ENCODE results near the gene RMRP. TPM values are rescaled to one million over a fixed set of nuclear protein-coding genes. Genes with fewer than 3 reads are reported as not detected.

Gene RMRP
- polyA plus RNA-seq, 1 donor (not counting 4 experiments of a cell fraction or from before 2014, with no cell fraction given), result 21.6 TPM

- dilution Hi-C loops (cut with MboI; ENCODE audit: extremely low pct_ligation_motif_present, low sequenced_read_pairs), result no loop called here
- Histone ChIP-seq H3K4me2 (ENCODE audit: control insufficient read depth, extremely low read depth, insufficient read depth, low read depth, low read length) (no peak overlapping the region), H2AFZ (ENCODE audit: control insufficient read depth, low read length) (no peak overlapping the region), H3K9me3 (ENCODE audit: control insufficient read depth, low read depth, low read length) (no peaks in the 10 kb centered on the region), H3K9ac (ENCODE audit: control insufficient read depth, extremely low read depth, insufficient read depth, low read length) (no peak overlapping the region), H4K20me1 (ENCODE audit: control insufficient read depth, extremely low read depth, insufficient read depth, low read length) (peaks cover 3% of the 10 kb centered on the region), H3K4me3 (ENCODE audit: control insufficient read depth in 2 of 3, extremely low read depth in 1 of 3, insufficient read depth in 2 of 3, low read depth in 1 of 3, low read length in 3 of 3) (no peak overlapping the region), H3K27me3 (ENCODE audit: control insufficient read depth, extremely low read depth, insufficient read depth, low read length) (no peaks in the 10 kb centered on the region), H3K36me3 (ENCODE audit: control insufficient read depth in 2 of 2, extremely low read depth in 1 of 2, insufficient read depth in 2 of 2, low read length in 2 of 2) (peaks cover 6% of the 10 kb centered on the region in 2 experiments), H3K9me1 (ENCODE audit: control insufficient read depth, extremely low read depth, insufficient read depth, low read length) (no peaks in the 10 kb centered on the region), H3K27ac (ENCODE audit: control insufficient read depth, insufficient read depth, low read length) (no peak overlapping the region), H3K4me1 (ENCODE audit: control insufficient read depth, extremely low read depth, insufficient read depth, low read length) (peaks cover 16% of the 10 kb centered on the region), H3K79me2 (ENCODE audit: control insufficient read depth, insufficient read depth, low read length) (no peaks in the 10 kb centered on the region)
- TF ChIP-seq, protein P1, sequence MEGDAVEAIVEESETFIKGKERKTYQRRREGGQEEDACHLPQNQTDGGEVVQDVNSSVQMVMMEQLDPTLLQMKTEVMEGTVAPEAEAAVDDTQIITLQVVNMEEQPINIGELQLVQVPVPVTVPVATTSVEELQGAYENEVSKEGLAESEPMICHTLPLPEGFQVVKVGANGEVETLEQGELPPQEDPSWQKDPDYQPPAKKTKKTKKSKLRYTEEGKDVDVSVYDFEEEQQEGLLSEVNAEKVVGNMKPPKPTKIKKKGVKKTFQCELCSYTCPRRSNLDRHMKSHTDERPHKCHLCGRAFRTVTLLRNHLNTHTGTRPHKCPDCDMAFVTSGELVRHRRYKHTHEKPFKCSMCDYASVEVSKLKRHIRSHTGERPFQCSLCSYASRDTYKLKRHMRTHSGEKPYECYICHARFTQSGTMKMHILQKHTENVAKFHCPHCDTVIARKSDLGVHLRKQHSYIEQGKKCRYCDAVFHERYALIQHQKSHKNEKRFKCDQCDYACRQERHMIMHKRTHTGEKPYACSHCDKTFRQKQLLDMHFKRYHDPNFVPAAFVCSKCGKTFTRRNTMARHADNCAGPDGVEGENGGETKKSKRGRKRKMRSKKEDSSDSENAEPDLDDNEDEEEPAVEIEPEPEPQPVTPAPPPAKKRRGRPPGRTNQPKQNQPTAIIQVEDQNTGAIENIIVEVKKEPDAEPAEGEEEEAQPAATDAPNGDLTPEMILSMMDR (optimal IDR thresholded peaks at IDR 0.05 in 1 of 3, IDR thresholded peaks at IDR 0.05 in 1 of 3, conservative IDR thresholded peaks at IDR 0.05 in 1 of 3; ENCODE audit: extremely low read depth in 1 of 3, insufficient read depth in 2 of 3, low read length in 3 of 3), result no peak
- TF ChIP-seq EZH2 (IDR thresholded peaks at IDR 0.05; ENCODE audit: low read length), result no peak
- FAIRE-seq, result no peak
- DNase-seq (ENCODE audit: low read depth, low spot score), result no peak
Measured at GRCh38 chr9:35691757-35692301, 34.0 kb upstream of the RMRP start.

- H3K79me2 ChIP-seq (ENCODE audit: control insufficient read depth, insufficient read depth, low read length), result no peaks in the 10 kb centered on the region
- peak overlapping the region; percentile 54 for H2AFZ ChIP-seq (ENCODE audit: control insufficient read depth, low read length)
- dilution Hi-C loops (cut with MboI; ENCODE audit: extremely low pct_ligation_motif_present, low sequenced_read_pairs), result no loop called here
- no peak overlapping the region for H3K27ac ChIP-seq (ENCODE audit: control insufficient read depth, insufficient read depth, low read length)
- no peaks in the 10 kb centered on the region for H3K9me1 ChIP-seq (ENCODE audit: control insufficient read depth, extremely low read depth, insufficient read depth, low read length)
- peaks cover 3% of the 10 kb centered on the region for H4K20me1 ChIP-seq (ENCODE audit: control insufficient read depth, extremely low read depth, insufficient read depth, low read length)
- no peaks in the 10 kb centered on the region for H3K9me3 ChIP-seq (ENCODE audit: control insufficient read depth, low read depth, low read length)
- H3K4me2 ChIP-seq (ENCODE audit: control insufficient read depth, extremely low read depth, insufficient read depth, low read depth, low read length), result peak overlapping the region; percentile 61
- peaks cover 16% of the 10 kb centered on the region for H3K4me1 ChIP-seq (ENCODE audit: control insufficient read depth, extremely low read depth, insufficient read depth, low read length)
- H3K27me3 ChIP-seq (ENCODE audit: control insufficient read depth, extremely low read depth, insufficient read depth, low read length), result no peaks in the 10 kb centered on the region
- peaks cover 5 to 6% of the 10 kb centered on the region in 2 experiments for H3K36me3 ChIP-seq (ENCODE audit: control insufficient read depth in 2 of 2, extremely low read depth in 1 of 2, insufficient read depth in 2 of 2, low read length in 2 of 2)
- DNase-seq (ENCODE audit: low read depth, low spot score) (no peak), FAIRE-seq (no peak)
- peak overlapping the region; percentile 61 for H3K9ac ChIP-seq (ENCODE audit: control insufficient read depth, extremely low read depth, insufficient read depth, low read length)
- peak overlapping the region in 2 of 3 experiments; percentile 17 to 50 for H3K4me3 ChIP-seq (ENCODE audit: control insufficient read depth in 2 of 3, extremely low read depth in 1 of 3, insufficient read depth in 2 of 3, low read depth in 1 of 3, low read length in 3 of 3)
- TF ChIP-seq EZH2 (IDR thresholded peaks at IDR 0.05; ENCODE audit: low read length), result no peak
- TF ChIP-seq, protein P1 (optimal IDR thresholded peaks at IDR 0.05 in 1 of 3, IDR thresholded peaks at IDR 0.05 in 1 of 3, conservative IDR thresholded peaks at IDR 0.05 in 1 of 3; ENCODE audit: extremely low read depth in 1 of 3, insufficient read depth in 2 of 3, low read length in 3 of 3), result no peak
Measured at GRCh38 chr9:35691334-35691650, 33.5 kb upstream of the RMRP start.

Measured in keratinocyte (primary cell).